HG03354 (cell line): ENCODE measurements around the gene DBNDD2.

Experiments
- ATAC-seq: cut with Tn5 transposase; IDR thresholded peaks from one replicate; pipeline ENCODE4 v1.9.1; 2021; ENCODE audit warnings: mild to moderate bottlenecking; ENCODE audit not compliant: unreplicated experiment, poor library complexity, severe bottlenecking

The DBNDD2 gene

GRCh38 chr20:45377269-45377668 is 30.8 kb upstream of the DBNDD2 start:
- ATAC-seq, result no peak

GRCh38 chr20:45378191-45378590 is 29.9 kb upstream of the DBNDD2 start, which contains the start of gene TP53TG5:
TP53TG5 (minus strand) TSS chr20:45378325; CDS start chr20:45378236, 89 bp downstream.
- ATAC-seq, result no peak

- ATAC-seq, result no peak
Observed at GRCh38 chr20:45387274-45387673, 20.8 kb upstream of the DBNDD2 start.

- ATAC-seq, result no peak
Observed at GRCh38 chr20:45390931-45391330, 17.2 kb upstream of the DBNDD2 start.

- ATAC-seq, result no peak
Observed at GRCh38 chr20:45391559-45391958, 16.5 kb upstream of the DBNDD2 start.

GRCh38 chr20:45392733-45393132 is 15.4 kb upstream of the DBNDD2 start:
- ATAC-seq, result no peak

- no peak for ATAC-seq
Observed at GRCh38 chr20:45394221-45395113, 13.6 kb upstream of the DBNDD2 start.

- no peak for ATAC-seq
Observed at GRCh38 chr20:45395114-45395415, 13.0 kb upstream of the DBNDD2 start.

GRCh38 chr20:45399018-45399417 is 9.1 kb upstream of the DBNDD2 start:
- ATAC-seq, result no peak

- ATAC-seq, result no peak
Observed at GRCh38 chr20:45400346-45401031, 7.6 kb upstream of the DBNDD2 start.

GRCh38 chr20:45402946-45403345 is 5.1 kb upstream of the DBNDD2 start:
- ATAC-seq, result no peak

GRCh38 chr20:45404438-45404837 is 3.7 kb upstream of the DBNDD2 start:
- no peak for ATAC-seq

GRCh38 chr20:45405571-45406259 is 2.4 kb upstream of the DBNDD2 start:
- ATAC-seq, result peak; percentile 26

GRCh38 chr20:45406260-45407066 is 1.6 kb upstream of the DBNDD2 start:
- ATAC-seq, result peak; percentile 49

- no peak for ATAC-seq
Observed at GRCh38 chr20:45407067-45407745, 883 bp upstream of the DBNDD2 start.

GRCh38 chr20:45408646-45409213 is 641 bp downstream of the DBNDD2 start:
- ATAC-seq, result no peak

- no peak for ATAC-seq
Observed at GRCh38 chr20:45409521-45410272, 1.6 kb downstream of the DBNDD2 start.

GRCh38 chr20:45410887-45411286 is 2.8 kb downstream of the DBNDD2 start:
- ATAC-seq, result no peak
